ENCODE data around the gene LPAR2.
"Not testable (repeated sequence)": the region's sequence is repeated elsewhere in the genome, so short reads cannot be mapped to it uniquely, and the experiment has no call there.

Gene LPAR2

GRCh38 chr19:19630426-19630825, 2.4 kb upstream of the LPAR2 start:
- peak in 1 of 4 experiments; percentile 2 for DNase-seq

DNA sequence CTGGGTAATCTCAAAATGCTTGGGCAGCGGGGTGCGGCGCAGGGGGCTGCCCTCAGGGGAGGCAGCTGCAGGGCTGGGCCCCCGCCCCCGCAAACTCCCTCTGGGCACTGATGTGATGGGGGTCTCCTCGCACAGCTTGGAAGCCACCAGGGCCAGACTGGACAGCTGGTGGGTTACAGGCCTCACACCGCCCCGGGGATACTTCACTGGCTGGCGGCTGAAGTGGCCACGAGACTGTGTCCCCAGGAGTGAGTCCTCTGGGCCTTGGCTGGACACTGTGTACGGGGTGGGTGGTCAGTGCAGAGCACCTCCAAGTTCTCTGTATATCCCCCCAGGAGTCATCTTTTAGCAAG, 2.0 kb upstream of the LPAR2 start:
- peak in 1 of 4 experiments; percentile 1 for DNase-seq

DNA sequence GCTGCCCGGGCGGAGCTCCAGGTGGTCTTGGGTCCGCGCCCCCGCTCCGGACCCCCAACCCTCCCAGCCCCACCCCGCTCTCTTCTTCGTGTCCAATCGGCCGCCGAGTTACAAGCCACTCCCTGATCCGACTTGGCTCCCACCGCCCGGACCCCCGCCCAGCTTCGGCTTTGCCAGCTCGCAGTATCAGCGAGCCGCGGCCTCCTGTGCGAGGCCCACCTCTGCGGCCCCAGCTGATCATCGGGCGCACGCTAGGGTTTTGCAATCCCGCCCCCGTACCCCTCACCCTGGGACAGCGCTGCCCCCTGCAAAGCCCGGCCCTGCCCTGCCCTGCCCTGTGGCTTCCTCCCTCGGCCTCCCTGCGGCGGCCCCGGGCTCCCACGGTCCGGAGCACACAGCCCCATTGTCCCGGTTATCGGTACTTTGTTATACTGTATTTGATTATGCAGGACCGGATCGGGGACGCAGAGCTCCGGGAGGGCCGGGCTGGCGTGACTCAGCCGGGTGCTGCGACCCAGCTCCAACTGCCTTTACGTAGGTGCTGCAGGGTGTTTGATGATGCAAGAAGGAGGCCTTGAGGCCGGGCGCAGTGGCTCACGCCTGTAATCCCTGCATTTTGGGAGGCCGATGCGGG, 598 bp upstream of the LPAR2 start:
- peak; percentile 68 to 87 (median 80) for DNase-seq

- no peak for DNase-seq
Observed at GRCh38 chr19:19626516-19627472, 1.2 kb downstream of the LPAR2 start.

DNA sequence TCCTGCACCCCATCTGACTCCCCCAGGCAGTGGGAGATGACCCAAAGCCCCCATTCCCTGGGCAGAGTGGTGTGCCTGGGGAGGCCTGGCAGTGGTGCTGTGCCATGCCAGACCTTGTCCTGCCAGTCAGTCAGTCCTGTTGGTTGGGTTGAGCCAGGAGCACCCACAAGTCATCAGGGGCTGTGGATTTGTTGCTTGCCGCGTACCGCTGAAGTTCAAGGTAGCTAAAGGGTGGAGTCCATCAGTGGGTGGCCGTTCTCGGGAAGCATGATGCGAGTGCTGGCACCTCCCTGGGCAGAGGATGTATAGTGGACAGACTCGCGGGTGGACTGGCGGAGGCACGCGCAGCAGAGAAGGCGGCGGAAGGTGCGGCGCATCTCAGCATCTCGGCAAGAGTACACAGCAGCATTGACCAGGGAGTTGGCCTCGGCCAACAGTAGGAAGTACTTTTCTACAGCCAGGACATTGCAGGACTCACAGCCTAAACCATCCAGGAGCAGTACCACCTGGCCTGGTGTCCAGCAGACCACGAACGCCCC, 3.9 kb downstream of the LPAR2 start:
- no peak for DNase-seq

DNA sequence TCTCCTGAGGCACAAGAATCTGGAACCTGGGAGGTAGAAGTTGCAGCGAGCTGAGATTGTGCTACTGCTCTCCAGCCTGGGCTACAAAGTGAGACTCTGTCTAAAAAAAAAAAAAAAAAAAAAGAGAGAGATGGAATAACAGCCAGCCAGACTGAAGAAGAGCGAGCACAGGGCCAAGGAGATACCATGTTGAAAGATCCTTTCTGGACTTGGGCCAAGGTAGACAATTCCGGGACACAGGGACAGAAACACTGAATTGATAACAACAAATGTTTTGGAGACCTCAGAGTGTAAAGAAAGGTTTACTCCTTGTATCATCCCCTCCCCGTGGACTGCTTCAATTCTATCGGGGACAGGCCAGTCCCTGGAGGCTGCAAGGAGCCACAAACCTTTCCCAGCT, 4.6 kb downstream of the LPAR2 start:
- no peak for DNase-seq

DNA sequence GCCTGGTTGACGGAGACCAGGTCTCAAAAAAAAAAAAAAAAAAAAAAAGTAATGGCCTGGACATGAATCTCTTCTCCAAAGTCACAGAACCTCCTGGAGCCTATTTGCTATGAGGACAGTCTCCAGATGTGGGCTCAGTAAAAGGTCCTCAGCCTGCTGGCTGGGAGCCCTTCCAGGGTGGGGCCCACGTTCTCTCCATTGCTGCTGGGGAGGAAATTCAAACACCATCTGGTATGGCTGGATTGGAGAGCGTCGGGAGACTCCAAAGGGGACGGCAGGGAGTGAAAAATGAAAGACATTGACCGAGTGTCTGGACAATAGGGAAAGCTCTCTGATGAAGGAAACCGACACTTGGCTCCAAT, 8.2 kb downstream of the LPAR2 start:
- DNase-seq: no peak

DNA sequence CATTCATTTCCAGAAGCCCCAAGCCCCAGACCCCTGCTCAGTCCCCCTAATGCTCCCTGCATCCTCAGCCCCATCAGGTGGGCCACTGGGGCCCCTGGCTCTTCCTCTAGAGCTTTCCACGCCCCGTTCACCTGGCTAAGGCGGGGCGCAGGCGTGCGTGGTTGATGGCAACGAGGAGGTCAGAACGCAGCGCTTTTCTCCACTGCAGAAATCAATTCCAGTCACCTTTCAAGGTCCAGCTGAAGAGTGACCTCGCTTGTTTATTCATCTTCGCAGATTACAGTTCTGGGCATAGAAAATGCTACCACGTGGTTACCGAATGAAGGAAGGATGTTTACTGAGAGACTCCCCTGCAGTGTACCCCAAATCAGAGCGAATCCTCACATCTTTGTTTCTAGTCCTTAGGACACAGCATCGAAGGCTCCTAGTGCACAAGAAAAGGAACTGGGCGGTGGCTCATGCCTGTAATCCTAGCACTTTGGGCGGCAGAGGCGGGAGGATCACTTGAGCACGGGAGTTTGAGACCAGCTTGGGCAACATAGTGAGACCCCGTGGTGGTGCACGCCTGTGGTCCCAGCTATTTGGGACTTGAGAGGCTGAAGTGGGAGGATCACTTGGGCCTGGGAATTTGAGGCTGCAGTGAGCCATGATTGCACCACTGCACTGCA, 8.7 kb downstream of the LPAR2 start:
- peak in 3 of 4 experiments; percentile 25 to 42 (median 28) for DNase-seq

- peak; percentile 98 to 99 (median 98) for DNase-seq
Observed at GRCh38 chr19:19618219-19619051, 9.6 kb downstream of the LPAR2 start, which contains the start of gene PBX4. TSS of gene PBX4 (minus strand) at chr19:19618687. CDS start at chr19:19618629, 58 bp downstream.

DNA sequence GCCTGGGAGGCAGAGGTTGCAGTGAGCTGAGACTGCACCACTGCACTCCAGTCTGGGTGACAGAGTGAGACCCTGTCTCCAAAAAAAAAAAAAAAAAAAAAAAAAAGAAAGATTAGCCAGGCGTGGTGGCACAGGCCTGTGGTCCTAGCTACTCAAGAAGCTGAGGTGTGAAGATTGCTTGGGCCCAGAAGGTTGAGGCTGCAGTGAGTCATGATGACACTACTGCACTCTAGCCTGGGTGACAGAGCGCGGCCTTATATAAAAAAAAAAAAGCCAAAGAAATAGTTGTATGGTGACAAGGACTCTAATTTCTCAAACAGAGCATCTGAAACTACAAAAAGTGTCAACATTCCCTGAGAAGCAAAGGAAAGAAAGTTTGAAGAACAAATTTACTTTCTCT, 12.9 kb downstream of the LPAR2 start:
- DNase-seq: no peak

DNA sequence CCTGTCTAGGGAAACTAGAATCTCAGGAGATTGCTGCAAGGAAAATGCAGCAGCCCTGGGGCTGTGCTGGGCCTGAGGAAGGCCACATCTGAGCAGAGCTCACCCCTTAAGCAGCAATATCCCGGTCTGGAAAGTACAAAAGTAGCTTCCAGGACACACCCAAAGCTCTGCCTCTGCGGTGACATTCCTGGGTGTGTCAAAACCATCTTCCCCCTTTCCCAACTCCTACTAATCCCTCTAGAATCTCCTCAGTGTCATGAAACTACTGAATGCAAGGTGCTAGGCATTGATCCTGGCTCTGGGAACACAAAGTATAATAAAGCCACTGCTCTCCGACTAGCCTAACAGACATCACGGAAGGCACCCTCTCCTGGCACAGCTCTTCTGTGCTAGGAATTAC, 14.5 kb downstream of the LPAR2 start:
- no peak for DNase-seq

DNA sequence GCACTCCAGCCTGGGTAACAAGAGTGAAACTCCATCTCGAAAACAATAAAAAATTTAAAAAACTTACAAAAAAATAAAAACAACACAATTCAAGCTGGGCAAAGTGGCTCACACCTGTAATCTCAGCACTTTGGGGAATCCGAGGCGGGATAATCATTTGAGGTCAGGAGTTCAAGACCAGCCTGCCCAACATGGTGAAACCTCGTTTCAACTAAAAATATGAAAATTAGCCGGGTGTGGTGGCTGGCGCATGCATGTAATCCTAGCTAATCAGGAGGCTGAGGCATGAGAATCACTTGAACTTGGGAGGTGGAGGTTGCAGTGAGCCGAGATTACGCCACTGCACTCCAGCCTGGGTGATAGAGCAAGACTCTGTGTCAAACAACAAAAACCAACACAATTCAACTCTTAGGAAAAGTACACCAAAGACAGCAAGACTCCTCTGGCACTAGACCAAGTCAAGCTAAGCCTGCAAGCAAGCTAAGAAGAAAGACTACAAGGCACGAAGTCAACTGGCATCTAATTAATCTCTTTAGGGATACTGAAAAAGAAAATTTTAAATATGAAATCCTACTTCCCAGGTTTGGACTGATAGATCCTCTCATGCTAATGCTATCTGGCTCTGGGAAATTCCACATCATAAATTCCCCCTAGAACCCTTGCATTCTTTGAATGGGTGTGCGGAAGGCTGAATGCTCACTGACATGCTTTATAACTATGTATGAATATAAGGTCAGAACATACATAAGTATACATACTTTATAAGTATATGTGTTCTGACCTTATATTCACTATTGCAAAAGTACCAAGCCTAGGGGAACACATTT, 17.4 kb downstream of the LPAR2 start:
- no peak for DNase-seq

GRCh38 chr19:19606686-19607085, 21.3 kb downstream of the LPAR2 start:
- not testable (repeated sequence) for DNase-seq

GRCh38 chr19:19606021-19606420, 22.0 kb downstream of the LPAR2 start:
- DNase-seq: peak in 2 of 4 experiments; percentile 36 to 45

GRCh38 chr19:19602713-19603324, 25.2 kb downstream of the LPAR2 start:
- DNase-seq: no peak

GRCh38 chr19:19602136-19602712, 25.8 kb downstream of the LPAR2 start:
- no peak for DNase-seq

DNA sequence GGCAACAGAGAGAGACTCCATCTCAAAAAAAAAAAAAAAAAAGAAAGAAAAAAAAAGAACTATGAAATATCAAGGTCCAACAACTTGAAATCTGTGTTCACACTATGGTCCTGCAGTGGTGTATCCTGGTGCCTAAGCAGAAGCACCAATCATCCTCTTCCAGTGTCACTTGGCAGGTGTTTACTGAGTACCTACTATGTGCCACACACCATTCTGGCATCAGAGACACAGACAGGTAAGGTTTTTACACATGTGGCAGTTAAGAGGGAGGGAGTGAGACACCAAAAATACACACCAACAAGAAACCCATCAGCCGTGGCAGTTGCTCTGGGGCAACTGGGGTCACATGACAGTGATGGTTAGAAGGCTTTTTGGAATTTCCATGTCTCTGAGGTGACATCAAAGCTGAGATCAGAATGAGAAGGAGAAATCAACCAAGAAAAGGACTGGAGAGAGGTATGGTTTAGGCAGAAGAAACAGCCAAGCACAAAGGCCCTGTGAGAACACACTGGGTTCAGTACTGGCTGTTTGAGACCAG, 27.2 kb downstream of the LPAR2 start:
- no peak for DNase-seq

DNA sequence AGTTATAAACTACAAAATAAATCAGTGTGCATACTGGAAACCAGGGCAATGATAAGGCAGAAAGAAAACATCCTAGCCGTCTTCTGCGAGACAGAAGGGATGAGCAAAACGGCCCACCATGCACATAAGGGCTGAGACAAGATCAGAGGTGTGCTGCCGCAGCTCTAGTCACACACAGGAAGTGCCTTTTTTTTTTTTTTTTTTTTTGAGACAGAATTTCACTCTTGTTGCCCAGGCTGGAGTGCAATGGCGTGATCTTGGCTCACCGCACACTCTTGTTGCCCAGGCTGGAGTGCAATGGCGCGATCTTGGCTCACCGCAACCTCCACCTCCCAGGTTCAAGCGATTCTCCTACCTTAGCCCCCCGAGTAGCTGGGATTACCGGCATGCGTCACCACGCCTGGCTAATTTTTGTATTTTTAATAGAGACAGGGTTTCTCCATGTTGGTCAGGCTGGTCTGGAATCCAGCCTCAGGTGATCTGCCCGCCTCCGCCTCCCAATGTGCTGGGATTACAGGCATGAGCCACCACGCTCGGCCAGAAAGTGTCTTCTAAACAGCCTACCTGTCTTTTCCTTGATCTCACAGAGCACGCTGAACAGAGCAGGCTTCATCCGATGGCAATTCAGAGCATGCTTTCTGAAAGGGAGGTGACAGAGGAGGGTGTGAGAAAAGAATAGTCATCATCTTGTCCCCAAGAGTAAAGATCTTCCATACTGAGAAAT, 29.1 kb downstream of the LPAR2 start:
- not testable (repeated sequence) for DNase-seq

DNA sequence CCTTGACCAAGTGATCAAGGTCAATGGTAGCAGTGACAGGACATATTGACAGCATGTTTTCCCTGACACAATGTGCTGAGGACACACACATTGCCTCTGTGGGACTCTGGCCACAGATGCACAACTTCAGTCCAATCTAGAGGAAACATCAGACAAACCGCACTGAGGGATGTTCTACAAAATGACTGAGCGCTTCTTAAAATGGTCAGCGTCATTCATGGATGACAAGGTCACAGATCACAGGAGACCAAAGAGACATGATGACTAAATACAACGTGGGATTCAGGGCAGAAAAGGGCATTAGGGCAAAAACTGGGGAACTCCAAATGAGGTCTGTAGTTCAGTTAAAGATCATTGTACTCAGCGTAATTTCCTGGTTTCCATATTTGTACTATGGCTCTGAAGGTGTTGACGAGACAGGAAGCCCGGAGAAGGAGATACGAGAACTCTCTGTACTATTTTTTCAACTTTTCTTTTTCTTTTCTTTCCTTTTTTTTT, 30.2 kb downstream of the LPAR2 start:
- DNase-seq: peak; percentile 68 to 91 (median 76)
